Trophoblast cell (in vitro differentiated cells and primary cell): ENCODE results near the gene ABLIM1.

ENCODE experiments used
- DNase-seq, 2 donors: peaks; one replicate each; pipeline ENCODE4 v3.0.0-alpha.2; 2016
- H2AFZ ChIP-seq: 2 replicates; pipeline ENCODE4 v1.6.1; 2013; ENCODE audit warnings: low read length, moderate library complexity, mild to moderate bottlenecking; ENCODE audit not compliant: insufficient read depth, poor library complexity
- H2AK5ac ChIP-seq: 2 replicates; pipeline ENCODE4 v1.6.1; 2013; ENCODE audit warnings: mild to moderate bottlenecking, low read length
- H2BK120ac ChIP-seq: 2 replicates; pipeline ENCODE4 v1.6.1; 2013; ENCODE audit warnings: low read length, mild to moderate bottlenecking, moderate library complexity; ENCODE audit not compliant: insufficient read depth, poor library complexity
- H2BK12ac ChIP-seq: 2 replicates; pipeline ENCODE4 v1.6.1; 2013; ENCODE audit warnings: mild to moderate bottlenecking, low read length, moderate library complexity
- H2BK5ac ChIP-seq: 2 replicates; pipeline ENCODE4 v1.6.1; 2013; ENCODE audit warnings: low read length, low read depth, moderate library complexity, mild to moderate bottlenecking; ENCODE audit not compliant: poor library complexity
- H3K14ac ChIP-seq: 2 replicates; pipeline ENCODE4 v1.6.1; 2013; ENCODE audit warnings: mild to moderate bottlenecking, low read length
- H3K18ac ChIP-seq: 2 replicates; pipeline ENCODE4 v1.6.1; 2013; ENCODE audit warnings: mild to moderate bottlenecking, low read length
- H3K23ac ChIP-seq: 2 replicates; pipeline ENCODE4 v1.6.1; 2013; ENCODE audit warnings: low read length
- H3K27ac ChIP-seq: 2 replicates; pipeline ENCODE4 v1.5.1; 2013; ENCODE audit warnings: low read depth, mild to moderate bottlenecking, inconsistent platforms, low read length, moderate library complexity
- H3K27me3 ChIP-seq: 2 replicates; pipeline ENCODE4 v1.6.1; 2013; ENCODE audit warnings: inconsistent platforms, mild to moderate bottlenecking, low read length, moderate library complexity; ENCODE audit not compliant: insufficient read depth
- H3K36me3 ChIP-seq, 2 experiments: 1 replicate in 1 of 2; 2 replicates in 1 of 2; pipeline ENCODE4 v1.6.1; 2013; ENCODE audit warnings: low read length in 2 of 2, mild to moderate bottlenecking in 2 of 2, moderate library complexity in 1 of 2; ENCODE audit not compliant: insufficient read depth in 2 of 2, control insufficient read depth in 1 of 2
- H3K4ac ChIP-seq: 2 replicates; pipeline ENCODE4 v1.6.1; 2013; ENCODE audit warnings: low read depth, mild to moderate bottlenecking, low read length, moderate library complexity
- H3K4me1 ChIP-seq, 2 experiments: 1 replicate in 1 of 2; 2 replicates in 1 of 2; pipeline ENCODE4 v1.6.1; 2013; ENCODE audit warnings: low read length in 2 of 2, mild to moderate bottlenecking in 2 of 2, moderate library complexity in 1 of 2; ENCODE audit not compliant: insufficient read depth in 2 of 2, control insufficient read depth in 1 of 2
- H3K4me2 ChIP-seq: 2 replicates; pipeline ENCODE4 v1.6.1; 2013; ENCODE audit warnings: inconsistent platforms, mild to moderate bottlenecking, low read length, moderate library complexity
- H3K4me3 ChIP-seq: 2 replicates; pipeline ENCODE4 v1.5.1; 2013; ENCODE audit warnings: mild to moderate bottlenecking, low read depth, low read length, inconsistent platforms
- H3K79me1 ChIP-seq: one replicate; pipeline ENCODE4 v1.6.1; 2013; ENCODE audit warnings: low read length
- H3K79me2 ChIP-seq: 2 replicates; pipeline ENCODE4 v1.6.1; 2013; ENCODE audit warnings: low read length, mild to moderate bottlenecking; ENCODE audit not compliant: control insufficient read depth, insufficient read depth, poor library complexity
- H3K9ac ChIP-seq: 2 replicates; pipeline ENCODE4 v1.6.1; 2013; ENCODE audit warnings: mild to moderate bottlenecking, low read length
- H3K9me3 ChIP-seq: 2 replicates; pipeline ENCODE4 v1.6.1; 2013; ENCODE audit warnings: low read depth, mild to moderate bottlenecking, control low read depth, inconsistent platforms, low read length; ENCODE audit not compliant: insufficient read depth
- H4K12ac ChIP-seq: 2 replicates; pipeline ENCODE4 v1.6.1; 2013; ENCODE audit warnings: low read depth, mild to moderate bottlenecking, low read length, moderate library complexity
- H4K8ac ChIP-seq: 2 replicates; pipeline ENCODE4 v1.6.1; 2013; ENCODE audit warnings: low read depth, mild to moderate bottlenecking, low read length, moderate library complexity
- H4K91ac ChIP-seq: one replicate; pipeline ENCODE4 v1.6.1; 2013; ENCODE audit warnings: low read depth, mild to moderate bottlenecking, low read length, moderate library complexity
- WGBS: extraction: QIAGEN DNeasy Blood & Tissue Kit; methylation state at CpG from one replicate; pipeline ENCODE4 v1.1.7; 2013; ENCODE audit warnings: missing lambda C conversion rate; ENCODE audit not compliant: insufficient read length, insufficient coverage; ENCODE audit errors: extremely low coverage; 5-methylcytosine and 5-hydroxymethylcytosine counted together

ABLIM1 gene

GRCh38 chr10:114694062-114694461 lies 36.0 kb upstream of the ABLIM1 start:
- Histone ChIP-seq H2BK5ac (no peak overlapping the region), H4K8ac (no peak overlapping the region), H3K23ac (no peak overlapping the region), H3K9ac (no peak overlapping the region), H3K9me3 (no peaks in the 10 kb centered on the region), H4K12ac (no peak overlapping the region), H3K14ac (no peak overlapping the region), H3K4ac (no peak overlapping the region), H3K4me3 (no peak overlapping the region), H3K18ac (no peak overlapping the region), H3K27me3 (no peaks in the 10 kb centered on the region), H2BK12ac (no peak overlapping the region), H4K91ac (no peak overlapping the region), H3K27ac (no peak overlapping the region), H3K4me2 (no peak overlapping the region), H2AFZ (no peak overlapping the region), H3K36me3 (no peaks in the 10 kb centered on the region), H3K79me2 (no peaks in the 10 kb centered on the region), H3K79me1 (peaks cover 2% of the 10 kb centered on the region), H2BK120ac (no peak overlapping the region), H2AK5ac (no peak overlapping the region), H3K4me1 (peaks cover 7 to 8% of the 10 kb centered on the region in 2 experiments)
- no peak for DNase-seq
- WGBS = no CpG with 5 or more reads among the region's 3 CpGs

GRCh38 chr10:114691442-114691941 lies 33.4 kb upstream of the ABLIM1 start:
- Histone ChIP-seq H3K23ac (no peak overlapping the region), H4K91ac (no peak overlapping the region), H2AK5ac (no peak overlapping the region), H3K4me1 (peaks cover 0 to 1% of the 10 kb centered on the region in 2 experiments), H3K18ac (no peak overlapping the region), H2AFZ (no peak overlapping the region), H2BK5ac (no peak overlapping the region), H3K79me2 (no peaks in the 10 kb centered on the region), H3K4me3 (no peak overlapping the region), H3K27ac (no peak overlapping the region), H3K4ac (no peak overlapping the region), H4K8ac (no peak overlapping the region), H2BK12ac (no peak overlapping the region), H3K36me3 (no peaks in the 10 kb centered on the region), H3K9me3 (peaks cover 1% of the 10 kb centered on the region), H2BK120ac (no peak overlapping the region), H4K12ac (no peak overlapping the region), H3K9ac (no peak overlapping the region), H3K14ac (no peak overlapping the region), H3K27me3 (no peaks in the 10 kb centered on the region), H3K79me1 (no peaks in the 10 kb centered on the region), H3K4me2 (no peak overlapping the region)
- DNase-seq = no peak
- WGBS = no CpG with 5 or more reads among the region's 1 CpG

- H3K4me3 ChIP-seq = no peak overlapping the region
Observed at GRCh38 chr10:114688786-114689185, 30.7 kb upstream of the ABLIM1 start.

GRCh38 chr10:114687459-114687858 lies 29.4 kb upstream of the ABLIM1 start:
- H2AFZ ChIP-seq = no peak overlapping the region
- no peak overlapping the region for H3K4ac ChIP-seq
- no peak overlapping the region for H2AK5ac ChIP-seq
- no peak overlapping the region for H4K8ac ChIP-seq
- H3K14ac ChIP-seq = no peak overlapping the region
- no peak overlapping the region for H3K9ac ChIP-seq
- no peaks in the 10 kb centered on the region for H3K79me2 ChIP-seq
- H3K27me3 ChIP-seq = no peaks in the 10 kb centered on the region
- H3K9me3 ChIP-seq = peaks cover 1% of the 10 kb centered on the region
- no peak overlapping the region for H4K12ac ChIP-seq
- no peaks in the 10 kb centered on the region for H3K36me3 ChIP-seq
- no peak for DNase-seq
- H3K27ac ChIP-seq = no peak overlapping the region
- H2BK12ac ChIP-seq = no peak overlapping the region
- H3K23ac ChIP-seq = peak overlapping the region; percentile 97
- WGBS = no CpG with 5 or more reads among the region's 3 CpGs
- H4K91ac ChIP-seq = no peak overlapping the region
- peaks cover 3% of the 10 kb centered on the region for H3K79me1 ChIP-seq
- no peak overlapping the region for H3K4me3 ChIP-seq
- H3K4me1 ChIP-seq = peaks cover 3 to 12% of the 10 kb centered on the region in 2 experiments
- H2BK120ac ChIP-seq = no peak overlapping the region
- no peak overlapping the region for H3K18ac ChIP-seq
- no peak overlapping the region for H2BK5ac ChIP-seq
- no peak overlapping the region for H3K4me2 ChIP-seq

More at GRCh38 chr10:114688786-114689185, 30.7 kb upstream of the ABLIM1 start:
- Histone ChIP-seq H3K9me3 (peaks cover 1% of the 10 kb centered on the region), H3K4ac (no peak overlapping the region), H2BK12ac (no peak overlapping the region), H3K9ac (no peak overlapping the region), H3K79me2 (no peaks in the 10 kb centered on the region), H2BK5ac (no peak overlapping the region), H3K18ac (no peak overlapping the region), H4K8ac (no peak overlapping the region), H3K27ac (no peak overlapping the region), H2AFZ (no peak overlapping the region), H2BK120ac (no peak overlapping the region), H3K79me1 (peaks cover 3% of the 10 kb centered on the region), H4K91ac (no peak overlapping the region), H3K27me3 (no peaks in the 10 kb centered on the region), H2AK5ac (no peak overlapping the region), H4K12ac (no peak overlapping the region), H3K14ac (no peak overlapping the region), H3K4me1 (peaks cover 3 to 10% of the 10 kb centered on the region in 2 experiments), H3K23ac (peak overlapping the region; percentile 88), H3K36me3 (no peaks in the 10 kb centered on the region), H3K4me2 (no peak overlapping the region)
- no peak for DNase-seq
- no CpG with 5 or more reads among the region's 5 CpGs for WGBS
